ENCODE measurements around the gene DPEP2. TPM values are rescaled to one million over a fixed set of nuclear protein-coding genes. Genes with fewer than 3 reads are reported as not detected.
A peak's percentile ranks its signal among the peaks of the same experiment; 100 is the strongest.

The DPEP2 gene
- total and polyA plus RNA-seq, 2 of the 13 experiments (the other 11 are each of a cell fraction or from before 2014, with no cell fraction given): 0.18 TPM; not detected in 1

- TF ChIP-seq FOXP4 (CRISPR knock-in tag; IDR thresholded peaks at IDR 0.05) (peak; percentile 76), PITX1 (CRISPR knock-in tag; IDR thresholded peaks at IDR 0.05) (peak; percentile 87), ZNF850 (CRISPR knock-in tag; conservative IDR thresholded peaks at IDR 0.05) (peak; percentile 74; the same call in 1 of the 2 replicates), SP2 (CRISPR knock-in tag; IDR thresholded peaks at IDR 0.05) (peak; percentile 56), ZNF460 (CRISPR knock-in tag; IDR thresholded peaks at IDR 0.05; ENCODE audit: borderline replicate concordance) (no peak; the same call in 1 of the 2 replicates), NAIF1 (CRISPR knock-in tag; IDR thresholded peaks at IDR 0.05; ENCODE audit: borderline replicate concordance) (peak; percentile 25; the same call in 1 of the 2 replicates), ERF (CRISPR knock-in tag; IDR thresholded peaks at IDR 0.05) (peak; percentile 73), U2AF1 (optimal IDR thresholded peaks at IDR 0.05; ENCODE audit: low read depth, low read length) (peak; percentile 92), MYPOP (CRISPR knock-in tag; IDR thresholded peaks at IDR 0.05) (peak; percentile 93), ATF1 (CRISPR knock-in tag; IDR thresholded peaks at IDR 0.05) (peak; percentile 100), HOXA9 (CRISPR knock-in tag; IDR thresholded peaks at IDR 0.05; ENCODE audit: borderline replicate concordance) (no peak), ZNF773 (CRISPR knock-in tag; IDR thresholded peaks at IDR 0.05; ENCODE audit: borderline replicate concordance) (peak; percentile 76; the same call in 1 of the 2 replicates), ZNF513 (CRISPR knock-in tag; conservative IDR thresholded peaks at IDR 0.05) (no peak), ZKSCAN1 (IDR thresholded peaks at IDR 0.05; ENCODE audit: low read length) (peak; percentile 75), GATAD2A (CRISPR knock-in tag; IDR thresholded peaks at IDR 0.05) (peak; percentile 75; the same call in 1 of the 2 replicates), KLF15 (CRISPR knock-in tag; IDR thresholded peaks at IDR 0.05; ENCODE audit: borderline replicate concordance) (no peak; the same call in 1 of the 2 replicates), CEBPG (CRISPR knock-in tag; IDR thresholded peaks at IDR 0.05) (peak; percentile 73), TARDBP (CRISPR knock-in tag; IDR thresholded peaks at IDR 0.05) (peak; percentile 100), ZNF333 (CRISPR knock-in tag; IDR thresholded peaks at IDR 0.05; ENCODE audit: borderline replicate concordance) (no peak; the same call in 1 of the 2 replicates), ZNF724P (CRISPR knock-in tag; IDR thresholded peaks at IDR 0.05; ENCODE audit: borderline replicate concordance) (no peak), ZNF350 (CRISPR knock-in tag; IDR thresholded peaks at IDR 0.05; ENCODE audit: borderline replicate concordance, low read depth) (peak; percentile 99), ZBTB25 (CRISPR knock-in tag; IDR thresholded peaks at IDR 0.05) (peak; percentile 83), ZFP90 (CRISPR knock-in tag; IDR thresholded peaks at IDR 0.05; ENCODE audit: borderline replicate concordance) (no peak; the same call in 1 of the 2 replicates), BHLHE40 (IDR thresholded peaks at IDR 0.05; ENCODE audit: low read length) (0 out of 2 replicates have a peak, but pooled peaks have one; percentile 25), EEA1 (CRISPR knock-in tag; IDR thresholded peaks at IDR 0.05; ENCODE audit: borderline replicate concordance) (peak; percentile 89)
These were observed 23.6 kb upstream of the DPEP2 start, which contains the start of the genes DDX28 and DUS2 (continued) for GRCh38 chr16:68022728-68023537.

All from HepG2 (cell line).